B cell (primary cell): ENCODE results near the gene GZMM. TPM values are rescaled to one million over a fixed set of nuclear protein-coding genes. Genes with fewer than 3 reads are reported as not detected.
A peak's percentile ranks its signal among the peaks of the same experiment; 100 is the strongest.

Experiments used
- ATAC-seq: fragments of 200-7000 bp; cut with Tn5 transposase; one replicate; pipeline ENCODE4 v1.10.0; 2021; ENCODE audit warnings: low read depth, mild to moderate bottlenecking, moderate number of reproducible peaks, moderate library complexity
- CTCF ChIA-PET: fragments of 350-600 bp; sonication (Branson Sonifier 250); formaldehyde crosslinking; loops from one replicate; lab custom pipeline; 2021; ENCODE audit warnings: antibody characterized with exemption, inconsistent platforms; lab: Charles Lee
- POLR2A ChIA-PET: fragments of 350-600 bp; sonication (Branson Sonifier 250); formaldehyde crosslinking; loops from one replicate; lab custom pipeline; 2021; ENCODE audit warnings: antibody characterized with exemption; lab: Charles Lee
- DNase-seq: peaks from one replicate; pipeline ENCODE4 v3.0.0; 2013
- H2AFZ ChIP-seq: 2 replicates; pipeline ENCODE4 v1.6.1; 2012; ENCODE audit warnings: mild to moderate bottlenecking, low read depth, low read length; ENCODE audit not compliant: insufficient read depth, poor library complexity, severe bottlenecking
- H3K27ac ChIP-seq, 2 donors: 1 replicate in 1 of 2; 2 replicates in 1 of 2; pipeline ENCODE4 v1.5.1; 2012 to 2013; ENCODE audit warnings: low read length in 2 of 2, mild to moderate bottlenecking in 2 of 2, moderate library complexity in 1 of 2
- H3K27me3 ChIP-seq, 4 experiments: fragments of 200-600 bp in 1 of 4; sonication (generic) in 1 of 4; replicated peaks in 1 of 4; 1 replicate in 2 of 4; 2 replicates in 2 of 4; pipeline versions ENCODE4 v1.6.1 to v1.7.0; 2013 to 2016; ENCODE audit warnings: low read length in 3 of 4, mild to moderate bottlenecking in 2 of 4, mixed read lengths in 1 of 4, moderate library complexity in 1 of 4; ENCODE audit not compliant: insufficient read depth in 4 of 4, control insufficient read depth in 3 of 4; ENCODE audit errors: control extremely low read depth in 1 of 4
- H3K36me3 ChIP-seq, 2 experiments: replicated peaks in 1 of 2; 1 replicate in 1 of 2; 2 replicates in 1 of 2; pipeline versions ENCODE4 v1.6.1 to v1.7.1; 2013; ENCODE audit warnings: low read length in 1 of 2; ENCODE audit not compliant: insufficient read depth in 2 of 2, control insufficient read depth in 1 of 2; ENCODE audit errors: control extremely low read depth in 1 of 2, extremely low read depth in 1 of 2
- H3K4me1 ChIP-seq, 2 donors: fragments of 200-600 bp in 1 of 2; sonication (generic) in 1 of 2; 1 replicate in 1 of 2; 2 replicates in 1 of 2; pipeline versions ENCODE4 v1.5.1 to v1.6.1; 2013 to 2017; ENCODE audit warnings: low read length in 2 of 2; ENCODE audit not compliant: control insufficient read depth in 2 of 2, insufficient read depth in 2 of 2
- H3K4me2 ChIP-seq: replicated peaks from 2 replicates; pipeline ENCODE3; 2012; ENCODE audit warnings: mild to moderate bottlenecking, low read depth, low read length; ENCODE audit not compliant: poor library complexity, severe bottlenecking
- H3K4me3 ChIP-seq, 5 experiments: fragments of 200-600 bp in 1 of 5; sonication (generic) in 1 of 5; 1 replicate in 3 of 5; 2 replicates in 2 of 5; pipeline versions ENCODE4 v1.5.1 to v1.7.0; 2011 to 2016; ENCODE audit warnings: low read length in 4 of 5, mild to moderate bottlenecking in 4 of 5, low read depth in 2 of 5, control low read depth in 1 of 5, moderate library complexity in 1 of 5; ENCODE audit not compliant: insufficient read depth in 1 of 5; ENCODE audit errors: control extremely low read depth in 1 of 5, extremely low read depth in 1 of 5
- H3K79me2 ChIP-seq: fragments of 200-600 bp; sonication (generic); one replicate; pipeline ENCODE4 v1.6.0; 2016; ENCODE audit warnings: low read length; ENCODE audit not compliant: control insufficient read depth, insufficient read depth
- H3K9ac ChIP-seq: fragments of 200-600 bp; sonication (generic); 2 replicates; pipeline ENCODE4 v1.6.1; 2017; ENCODE audit warnings: mild to moderate bottlenecking, low read length, moderate library complexity
- H3K9me3 ChIP-seq, 3 donors: one replicate each; pipeline versions ENCODE4 v1.6.1 to v1.7.1; 2013; ENCODE audit warnings: low read length in 2 of 3; ENCODE audit not compliant: control insufficient read depth in 2 of 3, insufficient read depth in 1 of 3; ENCODE audit errors: control extremely low read depth in 1 of 3
- H4K20me1 ChIP-seq: 2 replicates; pipeline ENCODE4 v1.6.0; 2012; ENCODE audit warnings: mild to moderate bottlenecking, low read length; ENCODE audit not compliant: insufficient read depth, control insufficient read depth, poor library complexity, severe bottlenecking
- H3K27ac Mint-ChIP-seq: one replicate; pipeline ENCODE4 v1.8.0; 2021; ENCODE audit warnings: mixed read lengths
- H3K27me3 Mint-ChIP-seq: one replicate; pipeline ENCODE4 v1.8.0; 2021; ENCODE audit warnings: mixed read lengths
- H3K4me1 Mint-ChIP-seq: one replicate; pipeline ENCODE4 v1.8.0; 2021; ENCODE audit warnings: mixed read lengths
- H3K4me3 Mint-ChIP-seq: one replicate; pipeline ENCODE4 v1.8.0; 2021; ENCODE audit warnings: mixed read lengths
- H3K9me3 Mint-ChIP-seq: one replicate; pipeline ENCODE4 v1.8.0; 2022; ENCODE audit warnings: mixed read lengths; ENCODE audit not compliant: insufficient read depth
- CTCF ChIP-seq: fragments of 200-600 bp; IDR thresholded peaks from one replicate; pipeline ENCODE4 v1.8.0; 2022; ENCODE audit warnings: antibody characterized with exemption, mild to moderate bottlenecking
- EZH2 ChIP-seq: IDR thresholded peaks from 2 replicates; pipeline ENCODE4 v1.6.1; 2012; ENCODE audit warnings: borderline replicate concordance, low read depth, mild to moderate bottlenecking, moderate library complexity, low read length; ENCODE audit not compliant: insufficient read depth, poor library complexity, severe bottlenecking
- WGBS: methylation state at CpG from one replicate; pipeline ENCODE4 v1.1.5; 2013; ENCODE audit warnings: missing lambda C conversion rate; ENCODE audit not compliant: insufficient coverage; 5-methylcytosine and 5-hydroxymethylcytosine counted together
- intact Hi-C: fragments of 100-400 bp; cut with micrococcal nuclease; formaldehyde crosslinking; loops from one replicate; pipeline ENCODE4 v1.10.0; 2022
- polyA plus RNA-seq: library from polyadenylated mRNA; depleted of rRNA; stranded (reverse); fragments of >200 nt; gene quantifications from 2 replicates; pipeline ENCODE4 v1.2.3, GENCODE V29; 2012
- total RNA-seq, 2 donors: library from RNA; stranded (reverse); fragments of 120-200 nt in 1 of 2; gene quantifications; 1 replicate in 1 of 2; 2 replicates in 1 of 2; pipeline versions ENCODE4 v1.2.3 to v1.2.4, GENCODE V29; 2013 to 2022

Gene GZMM
- total and polyA plus RNA-seq, 2 donors (not counting 1 experiment from before 2014, with no cell fraction given) = 2.1 TPM; not detected in 1

- Mint-ChIP-seq H3K9me3 (no peaks in the 10 kb centered on the region), H3K4me1 (peaks cover 12% of the 10 kb centered on the region), H3K27ac (no peak overlapping the region), H3K27me3 (no peaks in the 10 kb centered on the region), H3K4me3 (no peak overlapping the region)
- ChIA-PET POLR2A (no interaction called here), CTCF (interaction anchor here (0.9 kb wide), 1 partner anchor 19 kb away, joined by 3 read pairs; no protein-coding TSS in a partner anchor)
- peaks cover 0 to 23% of the 10 kb centered on the region in 2 experiments for H3K36me3 ChIP-seq
- intact Hi-C loops = no loop called here
- WGBS = 91% methylated on average over 15 of the region's 16 CpGs
- no peak overlapping the region for H3K4me2 ChIP-seq
- H4K20me1 ChIP-seq = peaks cover 60% of the 10 kb centered on the region
- H3K9me3 ChIP-seq = peaks cover 0 to 3% (median 0%) of the 10 kb centered on the region in 3 donors
- no peak overlapping the region for H3K27ac ChIP-seq
- H3K27me3 ChIP-seq = no peaks in the 10 kb centered on the region
- no peak for ATAC-seq
- no peak overlapping the region for H3K9ac ChIP-seq
- no peak overlapping the region for H2AFZ ChIP-seq
- H3K4me3 ChIP-seq = no peak overlapping the region
- TF ChIP-seq CTCF = no peak
- no peak for TF ChIP-seq EZH2
- peaks cover 47% of the 10 kb centered on the region for H3K79me2 ChIP-seq
- DNase-seq = peak; percentile 16
- H3K4me1 ChIP-seq = peaks cover 12 to 25% of the 10 kb centered on the region in 2 donors
Observed at GRCh38 chr19:535017-535835, 8.6 kb upstream of the GZMM start.
